ENCODE results near the gene MCF2L2.
A peak's percentile ranks its signal among the peaks of the same experiment; 100 is the strongest.

DNA sequence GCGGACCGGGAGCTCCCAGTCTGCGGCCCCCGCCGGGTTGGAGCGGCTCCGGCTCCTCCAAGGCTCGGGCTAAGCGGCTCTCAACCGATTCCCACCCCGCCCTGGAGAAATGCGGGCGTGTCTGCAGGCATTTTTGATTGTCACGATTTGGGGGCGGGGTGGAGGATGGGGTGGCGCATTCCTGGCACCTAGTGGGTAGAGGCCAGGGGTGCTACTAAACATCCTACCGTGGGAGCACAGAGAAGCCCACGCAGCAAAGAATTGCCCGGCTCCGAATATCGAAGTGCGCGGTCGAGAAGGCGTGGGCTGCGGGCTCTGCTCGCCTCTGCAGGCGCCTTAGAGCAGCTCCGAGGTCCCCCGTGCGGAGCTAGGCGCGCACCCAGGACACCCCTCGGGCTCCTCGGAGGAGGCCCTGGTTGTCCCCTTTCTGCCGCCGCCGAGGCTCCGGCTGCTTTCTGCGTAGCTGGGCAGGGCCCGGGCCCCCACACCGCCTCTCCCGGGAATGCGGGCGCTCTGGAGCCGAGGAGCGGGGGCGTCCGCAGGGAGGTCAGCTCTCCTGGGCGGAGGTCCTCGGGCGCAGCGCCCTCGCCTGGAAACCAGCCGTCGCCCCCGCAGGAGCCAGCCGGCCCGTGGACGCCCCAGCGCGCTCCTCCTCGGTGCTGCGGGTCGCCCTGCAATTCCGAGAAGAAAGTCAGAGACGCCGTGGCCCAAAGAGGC is 249.4 kb downstream of the MCF2L2 start:
- TF ChIP-seq ZNF8 (CRISPR knock-in tag; IDR thresholded peaks at IDR 0.05) (no peak), ISL1 (CRISPR knock-in tag; IDR thresholded peaks at IDR 0.05) (no peak), BACH2 (CRISPR knock-in tag; IDR thresholded peaks at IDR 0.05; ENCODE audit: borderline replicate concordance) (no peak), TCF4 (CRISPR knock-in tag; IDR thresholded peaks at IDR 0.05; ENCODE audit: borderline replicate concordance) (no peak), ZNF565 (CRISPR knock-in tag; conservative IDR thresholded peaks at IDR 0.05; ENCODE audit: low read depth) (no peak), ARNTL (CRISPR knock-in tag; IDR thresholded peaks at IDR 0.05; ENCODE audit: borderline replicate concordance, low read depth) (no peak), ZC3H10 (CRISPR knock-in tag; IDR thresholded peaks at IDR 0.05) (no peak), PPARA (CRISPR knock-in tag; IDR thresholded peaks at IDR 0.05; ENCODE audit: borderline replicate concordance) (no peak)
- TF ChIP-seq, protein P1, sequence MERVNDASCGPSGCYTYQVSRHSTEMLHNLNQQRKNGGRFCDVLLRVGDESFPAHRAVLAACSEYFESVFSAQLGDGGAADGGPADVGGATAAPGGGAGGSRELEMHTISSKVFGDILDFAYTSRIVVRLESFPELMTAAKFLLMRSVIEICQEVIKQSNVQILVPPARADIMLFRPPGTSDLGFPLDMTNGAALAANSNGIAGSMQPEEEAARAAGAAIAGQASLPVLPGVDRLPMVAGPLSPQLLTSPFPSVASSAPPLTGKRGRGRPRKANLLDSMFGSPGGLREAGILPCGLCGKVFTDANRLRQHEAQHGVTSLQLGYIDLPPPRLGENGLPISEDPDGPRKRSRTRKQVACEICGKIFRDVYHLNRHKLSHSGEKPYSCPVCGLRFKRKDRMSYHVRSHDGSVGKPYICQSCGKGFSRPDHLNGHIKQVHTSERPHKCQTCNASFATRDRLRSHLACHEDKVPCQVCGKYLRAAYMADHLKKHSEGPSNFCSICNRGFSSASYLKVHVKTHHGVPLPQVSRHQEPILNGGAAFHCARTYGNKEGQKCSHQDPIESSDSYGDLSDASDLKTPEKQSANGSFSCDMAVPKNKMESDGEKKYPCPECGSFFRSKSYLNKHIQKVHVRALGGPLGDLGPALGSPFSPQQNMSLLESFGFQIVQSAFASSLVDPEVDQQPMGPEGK (CRISPR knock-in tag; IDR thresholded peaks at IDR 0.05; ENCODE audit: borderline replicate concordance): 0 out of 2 replicates have a peak, but pooled peaks have one; percentile 16
- TF ChIP-seq, protein P2, sequence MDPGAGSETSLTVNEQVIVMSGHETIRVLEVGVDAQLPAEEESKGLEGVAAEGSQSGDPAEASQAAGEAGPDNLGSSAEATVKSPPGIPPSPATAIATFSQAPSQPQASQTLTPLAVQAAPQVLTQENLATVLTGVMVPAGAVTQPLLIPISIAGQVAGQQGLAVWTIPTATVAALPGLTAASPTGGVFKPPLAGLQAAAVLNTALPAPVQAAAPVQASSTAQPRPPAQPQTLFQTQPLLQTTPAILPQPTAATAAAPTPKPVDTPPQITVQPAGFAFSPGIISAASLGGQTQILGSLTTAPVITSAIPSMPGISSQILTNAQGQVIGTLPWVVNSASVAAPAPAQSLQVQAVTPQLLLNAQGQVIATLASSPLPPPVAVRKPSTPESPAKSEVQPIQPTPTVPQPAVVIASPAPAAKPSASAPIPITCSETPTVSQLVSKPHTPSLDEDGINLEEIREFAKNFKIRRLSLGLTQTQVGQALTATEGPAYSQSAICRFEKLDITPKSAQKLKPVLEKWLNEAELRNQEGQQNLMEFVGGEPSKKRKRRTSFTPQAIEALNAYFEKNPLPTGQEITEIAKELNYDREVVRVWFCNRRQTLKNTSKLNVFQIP (CRISPR knock-in tag; IDR thresholded peaks at IDR 0.05; ENCODE audit: borderline replicate concordance, low read depth): no peak

Measured in SK-N-SH treated with all-trans-retinoic acid at 6 μM for 48 hours (cell line).